Stimulated activated CD4-positive, alpha-beta T cell treated with anti-CD3 and anti-CD28 coated beads, Interleukin-2, amount 100 ng/mL, for 24 hours (primary cell): ENCODE measurements around the gene STARD3.

Source experiments
- DNase-seq, 2 donors: peaks; one replicate each; pipeline ENCODE4 v3.0.0-alpha.2; 2020

STARD3 gene

DNA sequence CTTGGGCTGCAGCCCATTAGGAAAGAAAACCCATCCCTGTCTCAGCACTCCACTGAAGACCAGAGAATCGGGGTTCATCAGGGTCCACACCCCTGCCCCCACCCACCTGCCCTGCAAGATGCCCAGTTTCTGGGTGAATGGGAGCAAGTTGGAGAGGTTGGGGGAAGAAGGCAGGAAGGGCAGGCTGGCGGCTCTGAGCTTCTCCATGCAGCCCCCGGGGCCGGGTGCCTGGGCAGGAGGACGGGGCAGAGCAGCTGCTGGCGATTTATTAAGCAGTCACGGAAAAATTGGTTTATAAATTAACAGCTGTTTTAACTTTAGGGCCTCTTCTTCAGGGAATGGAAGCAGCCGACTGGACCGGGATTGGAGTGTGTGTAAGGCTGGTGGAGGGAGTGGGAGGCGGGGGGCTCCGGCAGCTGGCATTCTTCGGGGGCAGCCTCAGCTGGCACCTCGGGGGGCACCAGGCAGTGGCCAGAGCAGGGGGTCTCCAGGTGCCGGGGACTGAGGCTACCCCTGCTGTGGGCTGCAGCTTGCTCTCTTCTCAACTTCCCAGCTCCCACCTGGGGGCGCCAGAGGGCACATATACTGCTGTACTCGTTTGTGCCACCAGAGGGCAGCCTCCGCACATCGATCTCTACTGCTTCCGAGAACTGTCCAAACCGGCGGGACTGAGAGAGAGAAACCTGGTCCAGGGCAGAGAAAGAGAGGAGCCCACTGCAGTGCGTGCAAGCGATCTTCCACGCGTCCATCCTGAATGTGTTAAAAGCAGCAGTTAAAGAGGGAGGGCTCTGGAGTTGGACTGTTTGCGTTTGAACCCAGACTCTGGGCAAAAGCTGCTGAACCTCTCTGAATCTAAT lies 15.2 kb upstream of the STARD3 start:
- DNase-seq: peak; percentile 89 to 90

DNA sequence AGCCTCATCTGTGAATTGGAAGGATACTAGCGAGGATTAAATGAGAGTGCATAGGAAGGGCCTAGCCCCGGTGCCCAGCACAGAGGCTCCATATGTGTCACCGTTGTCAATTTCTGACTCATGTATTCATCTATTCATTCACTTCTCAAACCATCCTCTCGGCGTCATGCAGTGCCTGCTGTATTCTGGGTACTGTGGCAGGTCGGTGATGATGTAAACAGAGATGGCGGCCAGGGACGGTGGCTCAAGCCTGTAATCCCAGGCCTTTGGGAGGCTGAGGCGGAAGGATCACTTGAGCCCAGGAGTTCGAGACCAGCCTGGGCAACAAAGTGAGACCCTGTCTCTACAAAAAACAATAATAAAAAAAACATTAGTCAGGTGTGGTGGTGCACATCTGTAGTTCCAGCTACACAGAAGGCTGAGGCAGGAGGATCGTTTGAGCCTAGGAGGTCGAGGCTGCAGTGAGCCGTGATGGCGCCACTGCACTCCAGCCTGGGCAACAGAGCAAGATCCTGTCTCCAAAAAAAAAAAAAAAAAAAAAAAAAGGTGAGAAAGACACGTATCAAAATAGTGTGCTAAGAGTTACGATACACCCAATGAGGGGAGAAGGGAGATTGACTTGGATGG lies 14.5 kb upstream of the STARD3 start:
- peak; percentile 51 to 59 for DNase-seq

DNA sequence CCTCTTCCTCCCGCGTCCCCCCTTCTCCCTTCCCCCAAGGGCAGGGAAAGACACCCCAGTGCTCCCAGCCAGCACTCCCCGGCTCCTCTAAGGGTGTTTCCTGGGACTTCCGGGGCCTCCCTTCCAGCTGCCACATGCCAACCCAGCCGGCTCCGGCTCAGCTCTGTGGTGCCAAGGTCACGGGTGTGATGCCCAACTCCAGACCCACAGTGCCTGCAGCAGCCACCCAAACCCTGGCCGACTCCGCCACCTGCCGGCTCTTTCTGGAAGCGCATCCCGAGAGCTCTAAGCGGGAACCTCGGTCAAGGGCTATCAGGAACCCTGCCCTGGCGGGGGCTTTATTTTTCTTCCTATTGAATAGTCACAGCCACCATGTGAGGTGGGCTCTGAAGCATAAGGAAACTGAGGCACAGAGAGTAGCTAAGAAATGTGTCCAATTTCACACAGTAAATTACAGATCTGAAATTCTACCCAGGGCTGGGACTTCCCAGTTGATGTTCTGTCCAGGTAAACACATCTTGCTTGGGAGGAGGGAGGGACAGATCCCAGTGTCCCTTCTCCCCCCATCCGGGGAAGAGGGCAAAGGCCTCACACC lies 13.5 kb upstream of the STARD3 start:
- peak; percentile 92 to 94 for DNase-seq

- DNase-seq: no peak
Observed at GRCh38 chr17:39624313-39624712, 12.6 kb upstream of the STARD3 start.

- DNase-seq: no peak
Observed at GRCh38 chr17:39625198-39625785, 11.7 kb upstream of the STARD3 start.

DNA sequence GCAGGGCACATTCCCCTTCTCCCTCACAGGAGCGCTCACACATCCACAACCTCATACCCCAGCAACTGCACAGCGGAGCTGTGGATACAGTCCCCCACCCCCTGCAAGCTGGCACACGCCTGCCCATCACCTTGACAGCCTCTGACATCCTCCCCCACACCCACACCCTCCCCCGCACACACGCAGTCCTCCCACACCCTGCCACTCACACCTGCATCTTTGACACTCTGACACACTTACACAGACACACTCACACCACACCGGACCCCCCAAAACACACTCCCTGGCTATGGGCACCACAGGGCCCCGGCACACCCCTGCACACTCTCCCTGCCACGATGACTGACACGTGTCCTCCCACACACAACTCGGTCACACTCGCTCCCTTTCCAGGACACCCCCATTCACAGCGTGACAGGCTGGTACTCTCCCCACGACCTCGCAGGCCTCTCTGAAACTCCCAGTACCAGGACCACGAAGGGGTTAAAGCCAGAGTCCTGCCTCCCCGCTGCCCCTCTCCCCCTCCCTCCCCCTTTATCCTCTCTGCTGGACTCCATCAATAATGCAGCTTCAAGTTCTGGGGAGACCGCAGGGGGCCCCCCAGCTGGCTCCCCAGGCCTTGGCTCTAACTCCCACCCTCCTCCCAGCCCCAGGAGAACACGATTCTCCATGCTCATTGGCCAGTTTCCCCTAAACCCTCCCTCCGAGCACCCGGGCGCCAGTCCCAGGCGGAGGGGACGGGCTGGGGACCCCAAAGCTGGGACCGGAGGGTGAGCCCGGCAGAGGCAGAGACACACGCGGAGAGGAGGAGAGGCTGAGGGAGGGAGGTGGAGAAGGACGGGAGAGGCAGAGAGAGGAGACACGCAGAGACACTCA lies 10.5 kb upstream of the STARD3 start, which contains the start of gene PPP1R1B:
Gene PPP1R1B, plus strand, starts transcription at position 782 of the 876 bp plus-strand sequence. CDS start 441 bp downstream, outside the sequence.
- DNase-seq: no peak

GRCh38 chr17:39627047-39627711 lies 9.8 kb upstream of the STARD3 start:
- DNase-seq: no peak

- DNase-seq: no peak
Observed at GRCh38 chr17:39627712-39628516, 9.0 kb upstream of the STARD3 start.

DNA sequence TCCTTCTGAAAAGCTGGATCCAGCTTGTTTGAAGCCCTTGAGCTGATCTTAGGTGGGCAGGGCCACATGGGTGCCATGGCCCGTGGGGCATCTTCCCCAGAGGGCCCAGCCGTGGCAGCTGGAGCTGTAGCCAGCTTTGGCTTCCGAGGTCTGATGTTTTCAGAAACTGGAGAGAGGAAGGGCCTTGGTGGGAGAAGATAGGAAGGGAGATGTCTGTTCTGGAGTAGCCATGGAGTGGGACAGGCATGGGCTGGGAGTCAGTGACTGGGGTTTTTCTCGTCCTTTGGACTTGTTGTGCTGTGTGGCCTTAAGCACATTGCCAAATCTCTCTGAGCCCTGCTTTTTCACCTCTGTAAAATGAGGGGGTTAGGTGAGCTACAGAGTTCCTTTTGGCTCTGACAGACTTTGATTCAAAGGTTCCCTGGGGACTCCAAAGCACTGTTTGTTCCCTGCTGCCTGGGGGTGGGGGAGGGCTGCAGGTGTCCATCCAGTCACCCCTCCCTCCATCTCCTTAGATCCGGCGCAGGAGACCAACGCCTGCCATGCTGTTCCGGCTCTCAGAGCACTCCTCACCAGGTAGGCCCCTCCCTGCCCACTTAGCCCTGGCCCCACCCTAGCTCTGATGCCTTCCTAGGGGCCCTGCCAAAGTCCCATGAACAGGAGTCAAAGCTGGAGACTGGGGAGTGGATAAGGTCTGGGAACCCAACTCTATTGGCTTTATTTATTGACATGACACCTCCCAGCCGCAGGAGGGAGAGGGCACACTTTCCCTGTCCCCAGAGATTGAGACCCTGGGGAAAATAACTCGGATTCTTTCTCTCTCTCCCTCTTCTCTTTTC lies 8.1 kb upstream of the STARD3 start:
- no peak for DNase-seq

DNA sequence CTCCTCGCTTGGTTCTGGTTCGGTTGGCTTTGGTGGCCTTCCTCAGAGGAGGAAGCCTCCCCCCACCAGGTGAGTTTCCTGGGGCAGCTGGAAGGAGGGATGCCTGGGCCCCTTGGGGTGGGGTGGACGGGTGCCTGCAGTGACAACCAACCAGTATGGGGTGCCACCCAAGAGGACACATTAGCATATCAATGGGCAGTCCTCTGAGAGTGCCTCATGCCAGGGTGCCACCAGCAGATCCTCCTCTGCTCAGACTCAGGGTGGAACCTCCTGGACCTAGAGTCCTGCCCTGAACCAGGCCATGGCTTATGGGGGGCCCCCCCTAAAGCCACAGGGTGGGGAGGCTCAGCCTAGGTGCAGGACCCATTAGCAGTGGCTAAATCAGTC lies 7.5 kb upstream of the STARD3 start:
- DNase-seq: no peak

DNA sequence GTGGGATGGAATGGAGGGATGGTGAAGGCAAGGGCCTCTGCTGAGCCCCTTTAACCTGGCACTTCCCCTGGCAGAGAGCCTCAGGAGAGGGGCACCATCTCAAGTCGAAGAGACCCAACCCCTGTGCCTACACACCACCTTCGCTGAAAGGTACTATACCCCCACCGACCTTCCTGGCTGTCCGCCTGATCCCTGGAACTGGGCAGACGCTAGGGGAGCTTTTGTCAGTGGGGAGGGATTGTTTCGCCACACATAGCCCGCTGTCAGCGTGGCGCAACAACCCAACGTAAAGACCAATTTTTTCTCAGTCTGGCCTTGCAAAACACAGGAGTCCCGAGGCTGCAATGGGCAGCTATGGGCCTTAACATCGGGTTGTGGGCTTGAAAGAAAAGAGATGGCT lies 7.0 kb upstream of the STARD3 start:
- DNase-seq: no peak

- DNase-seq: no peak
Observed at GRCh38 chr17:39631403-39631802, 5.5 kb upstream of the STARD3 start.

DNA sequence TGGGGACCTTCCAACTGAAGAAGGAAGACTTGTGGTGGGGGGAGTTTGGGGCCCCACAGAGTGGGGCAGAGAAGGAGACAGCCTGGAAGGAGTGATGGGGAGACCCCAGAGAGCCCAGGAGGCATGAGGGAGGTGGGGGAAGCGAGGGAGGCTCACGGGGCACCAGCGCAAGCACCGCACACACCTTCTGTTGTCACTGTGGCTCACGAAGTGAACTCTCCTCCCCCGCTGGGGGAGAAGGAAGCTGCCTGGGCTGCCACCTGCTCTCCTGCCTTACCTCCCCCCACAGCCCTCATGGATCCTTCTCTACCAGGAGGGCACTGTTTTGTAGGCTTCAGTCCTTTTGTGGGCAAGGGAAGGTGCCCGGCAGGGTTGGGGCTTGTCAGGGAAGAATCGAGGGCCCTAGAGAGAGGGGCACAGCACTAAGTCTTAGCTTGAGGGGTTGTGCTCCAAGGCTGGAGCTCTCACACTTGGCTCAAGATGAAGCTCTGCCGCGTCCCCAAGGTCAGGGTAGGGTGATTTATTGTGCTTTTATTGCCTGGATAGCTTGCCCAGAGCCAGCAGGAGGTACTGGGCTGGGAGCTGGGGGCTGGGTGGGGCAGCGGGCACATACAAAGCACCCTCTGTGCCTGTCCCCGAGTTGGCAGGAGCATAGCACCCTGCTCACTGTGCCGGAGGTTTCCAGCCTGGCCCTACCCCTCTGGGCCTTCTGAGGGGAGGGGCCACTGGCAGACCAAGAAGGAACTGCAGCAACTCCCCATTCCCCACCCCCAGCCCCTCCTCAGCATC lies 4.6 kb upstream of the STARD3 start:
- DNase-seq: no peak

- no peak for DNase-seq
Observed at GRCh38 chr17:39633570-39634183, 3.3 kb upstream of the STARD3 start.

- DNase-seq: no peak
Observed at GRCh38 chr17:39634384-39634871, 2.5 kb upstream of the STARD3 start.

- DNase-seq: no peak
Observed at GRCh38 chr17:39635614-39636176, 1.2 kb upstream of the STARD3 start.

DNA sequence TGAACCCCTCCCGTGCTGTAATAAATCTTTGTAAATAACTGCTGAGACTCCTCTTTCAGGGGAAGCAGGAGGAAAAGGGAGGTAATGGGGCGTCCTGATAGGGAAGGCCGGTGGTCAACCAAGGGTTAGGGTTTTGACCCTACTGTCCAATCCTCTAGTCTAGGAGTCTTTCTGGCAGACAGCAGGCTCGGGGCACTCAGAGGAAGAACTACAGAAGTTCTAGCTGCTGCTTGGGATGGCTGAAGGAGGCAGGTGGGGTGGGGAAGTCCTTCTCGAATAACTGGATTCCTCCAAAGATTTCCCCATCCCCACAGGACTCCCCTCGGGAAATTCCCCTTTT lies 387 bp upstream of the STARD3 start:
- no peak for DNase-seq

DNA sequence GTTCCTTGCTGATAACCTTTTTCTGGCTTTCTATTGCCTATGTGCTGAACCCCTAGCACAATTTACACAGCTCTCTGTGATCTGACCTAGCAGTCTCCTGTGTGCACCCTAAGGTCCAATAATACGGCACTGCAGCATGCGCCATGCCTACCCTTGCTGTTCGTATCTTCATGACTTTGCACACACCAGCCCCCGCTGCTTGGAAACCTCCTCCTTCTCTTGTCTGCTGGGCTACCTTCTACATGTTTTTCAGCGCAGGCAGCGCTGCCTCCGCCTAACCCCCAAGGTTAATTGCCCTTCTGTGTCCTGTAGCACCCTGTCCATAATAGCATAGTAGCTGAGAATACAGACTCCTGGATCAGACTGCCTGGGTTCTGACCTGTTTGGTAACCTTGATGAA lies 1.4 kb downstream of the STARD3 start:
- DNase-seq: no peak
